GM19468 (cell line): ENCODE results near the gene SH3BP4.
"Not testable (repeated sequence)": the region's sequence is repeated elsewhere in the genome, so short reads cannot be mapped to it uniquely, and the experiment has no call there.

Experiments
- ATAC-seq: cut with Tn5 transposase; IDR thresholded peaks from one replicate; pipeline ENCODE4 v1.9.1; 2021; ENCODE audit warnings: mild to moderate bottlenecking, moderate library complexity, moderate number of reproducible peaks; ENCODE audit not compliant: unreplicated experiment; ENCODE audit errors: extremely low read depth

SH3BP4 gene

DNA sequence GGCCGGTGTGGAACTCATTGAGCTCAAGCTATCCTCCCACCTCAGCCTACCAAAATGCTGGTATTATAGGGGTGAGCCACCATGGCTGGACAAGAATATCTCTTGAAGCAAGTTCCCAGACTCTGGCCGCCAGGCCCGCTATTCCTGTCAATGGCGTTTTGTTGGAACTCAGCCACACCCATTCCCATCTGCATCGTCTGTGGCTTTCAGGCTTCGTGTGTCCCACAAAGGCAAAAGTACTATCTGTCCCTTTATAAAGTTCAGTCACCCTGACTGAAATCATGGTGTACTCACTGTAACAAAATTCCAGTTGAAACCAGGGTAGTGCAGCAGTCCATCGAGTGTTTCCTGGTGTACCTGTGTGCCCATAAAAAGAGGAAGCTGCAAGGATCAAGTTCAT lies 96.7 kb downstream of the SH3BP4 start:
- no peak for ATAC-seq

DNA sequence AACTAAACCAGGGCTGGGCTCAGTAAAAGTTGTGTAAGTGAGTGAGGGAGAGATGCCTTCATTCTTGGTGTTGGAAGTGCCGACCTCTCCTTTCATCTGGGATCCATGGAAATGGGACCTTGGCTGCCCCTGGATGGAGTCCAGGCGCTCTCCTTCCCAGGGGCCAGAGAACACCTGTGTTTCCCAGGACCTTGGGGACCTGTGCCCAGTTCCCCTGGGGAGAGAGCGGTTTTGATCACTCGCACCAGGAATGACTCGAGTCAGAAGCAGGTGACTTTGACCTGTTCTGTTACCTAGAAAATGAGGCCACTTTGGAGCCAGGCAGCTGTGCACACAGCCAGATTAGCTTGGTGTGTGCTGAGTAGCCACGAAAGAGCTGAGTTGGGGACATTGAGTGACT lies 97.3 kb downstream of the SH3BP4 start:
- ATAC-seq: no peak

DNA sequence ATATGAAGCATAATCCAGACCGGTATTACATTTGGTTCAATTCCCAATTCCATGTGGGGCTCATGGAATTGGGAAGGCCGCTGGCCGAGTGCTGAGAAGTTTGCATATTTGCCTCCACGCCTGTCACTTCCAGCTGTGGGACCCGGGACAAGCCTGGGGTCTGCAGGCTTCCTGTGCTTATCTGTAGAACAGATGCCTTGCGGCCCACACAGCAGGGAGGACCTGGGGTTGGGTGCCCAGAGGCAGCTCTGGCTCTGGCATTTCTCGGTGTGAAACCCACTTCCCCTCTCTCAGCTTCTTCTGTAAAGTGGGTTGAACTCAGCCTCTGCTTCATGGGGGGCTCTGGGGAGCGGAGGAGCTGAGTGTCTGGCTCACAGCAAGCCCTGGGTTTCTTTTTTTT lies 97.9 kb downstream of the SH3BP4 start:
- no peak for ATAC-seq

DNA sequence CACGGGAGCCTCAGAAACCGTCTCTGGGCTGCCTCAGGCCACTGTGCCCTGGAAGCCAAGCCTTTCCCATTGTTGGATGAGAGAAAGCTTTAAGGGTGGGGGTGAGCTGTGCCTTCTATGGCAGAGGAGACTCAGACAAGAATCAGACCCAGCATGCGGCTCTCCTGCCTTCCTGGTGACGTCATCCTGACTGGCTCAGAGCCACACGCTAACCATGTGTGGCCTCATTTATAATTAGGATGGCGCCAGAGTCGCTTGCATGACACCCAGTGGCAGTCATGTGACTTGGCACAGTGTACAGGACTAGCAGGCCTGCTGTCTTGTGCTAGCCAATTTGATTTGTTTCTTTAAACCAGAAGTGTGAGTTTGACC lies 99.1 kb downstream of the SH3BP4 start:
- ATAC-seq: no peak

DNA sequence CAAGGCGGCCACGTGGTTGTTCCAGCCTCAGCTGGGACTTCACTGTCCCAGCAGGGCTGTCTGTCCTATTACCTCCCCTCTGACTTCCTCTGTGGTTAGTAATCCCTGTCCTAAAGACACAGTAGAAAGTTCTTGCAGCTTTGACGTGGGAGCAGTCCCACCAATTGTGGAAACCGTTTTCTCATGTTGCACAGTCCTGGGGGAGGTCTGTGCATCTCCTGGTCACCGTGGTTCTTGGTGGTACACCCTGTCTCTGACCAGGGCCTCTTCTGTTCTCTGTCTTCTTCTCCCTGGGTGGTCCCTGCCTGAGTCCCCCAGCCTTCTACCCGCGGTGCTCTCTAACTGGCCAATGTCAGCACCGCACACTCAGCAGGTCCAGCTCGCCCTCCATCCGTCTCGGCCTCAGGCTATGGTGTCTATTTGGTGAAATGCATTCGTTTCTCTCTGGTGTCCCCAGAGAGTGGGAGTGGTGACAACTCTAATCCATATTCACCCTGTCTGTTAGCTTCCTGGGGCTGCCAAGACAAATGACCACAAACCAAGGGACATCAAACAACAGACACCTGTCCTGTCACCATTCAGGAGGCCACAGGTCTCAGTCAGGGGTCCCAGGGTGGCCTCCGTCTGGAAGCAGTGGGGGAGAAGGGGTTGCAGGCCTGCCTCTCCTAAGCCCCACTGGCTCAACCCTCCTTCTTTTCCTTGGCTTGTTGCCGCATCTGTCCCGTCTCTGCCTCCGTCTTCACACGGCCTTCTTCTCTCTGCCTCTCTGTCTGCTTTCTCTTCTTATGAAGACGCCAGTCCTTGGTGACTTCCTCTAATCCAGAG lies 99.8 kb downstream of the SH3BP4 start:
- no peak for ATAC-seq

DNA sequence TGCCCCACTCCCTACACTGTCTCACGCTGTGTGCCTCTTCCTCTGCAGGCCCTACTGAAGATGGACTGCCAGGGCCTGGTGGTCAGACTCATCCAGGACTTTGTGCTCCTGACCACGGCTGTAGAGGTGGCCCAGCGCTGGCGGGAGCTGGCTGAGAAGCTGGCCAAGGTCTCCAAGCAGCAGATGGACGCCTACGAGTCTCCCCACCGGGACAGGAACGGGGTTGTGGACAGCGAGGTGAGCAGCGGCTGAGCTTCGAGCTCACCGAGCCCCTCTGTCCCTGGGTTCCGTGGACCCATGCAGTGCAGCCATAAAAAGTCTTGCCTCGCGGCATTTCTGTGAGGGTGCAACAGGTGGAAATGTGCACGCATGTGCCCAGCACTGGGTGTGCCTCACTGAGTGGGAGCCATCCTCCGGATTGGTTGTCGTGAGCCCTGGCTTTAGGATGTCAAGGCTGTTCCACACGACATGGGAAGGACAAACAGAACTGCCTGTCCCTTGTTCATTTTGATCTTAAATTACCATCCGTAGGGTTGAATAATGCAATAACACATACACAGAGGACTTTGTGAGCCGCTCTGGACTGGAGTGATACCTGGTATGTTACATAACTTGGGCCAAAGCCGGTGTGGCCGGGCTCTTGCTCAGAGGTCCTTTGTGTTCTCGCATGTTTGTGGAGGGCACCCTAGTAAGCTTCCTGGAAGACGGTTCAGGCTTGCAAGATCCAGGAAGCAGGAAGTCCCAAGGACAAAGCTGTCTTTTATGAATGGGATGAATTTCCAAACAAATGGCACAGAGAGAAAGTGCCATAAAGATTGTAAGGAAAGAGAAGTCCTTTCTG lies 100.9 kb downstream of the SH3BP4 start:
- ATAC-seq: no peak

DNA sequence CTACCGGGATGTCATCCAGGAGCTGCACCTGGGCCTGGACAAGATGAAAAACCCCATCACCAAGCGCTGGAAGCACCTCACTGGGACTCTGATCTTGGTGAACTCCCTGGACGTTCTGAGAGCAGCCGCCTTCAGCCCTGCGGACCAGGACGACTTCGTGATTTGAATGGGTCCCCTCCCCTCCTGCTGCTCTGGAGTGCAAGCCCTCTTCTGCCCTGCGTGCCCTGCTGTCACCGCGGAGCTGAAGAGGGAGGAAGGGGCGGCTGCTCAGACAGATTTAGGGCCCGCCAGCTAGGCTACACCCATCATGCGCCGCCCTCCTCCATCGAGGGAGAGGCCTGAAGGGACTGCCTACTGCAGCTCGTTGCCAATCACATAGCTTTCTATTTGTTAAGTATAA lies 101.8 kb downstream of the SH3BP4 start:
- no peak for ATAC-seq

DNA sequence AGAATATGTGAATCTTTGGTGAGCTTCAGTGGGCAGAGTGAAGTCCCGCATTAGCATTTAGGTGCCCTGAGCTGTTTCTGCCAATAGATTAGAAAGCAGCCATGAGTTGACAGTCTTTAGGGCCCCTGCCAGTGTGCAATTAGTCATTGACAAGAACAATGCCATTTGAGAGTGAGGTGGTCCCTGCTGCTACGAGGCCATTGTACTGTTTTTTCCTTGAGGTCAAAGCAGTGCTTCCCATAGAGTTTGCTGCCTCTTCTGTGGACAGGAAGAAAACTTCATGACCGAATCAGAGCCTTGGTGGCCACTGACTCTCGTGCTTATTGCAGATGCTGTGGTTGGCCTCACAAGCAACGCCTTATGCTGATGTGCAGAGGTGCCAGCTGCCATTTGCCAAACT lies 102.7 kb downstream of the SH3BP4 start:
- no peak for ATAC-seq

DNA sequence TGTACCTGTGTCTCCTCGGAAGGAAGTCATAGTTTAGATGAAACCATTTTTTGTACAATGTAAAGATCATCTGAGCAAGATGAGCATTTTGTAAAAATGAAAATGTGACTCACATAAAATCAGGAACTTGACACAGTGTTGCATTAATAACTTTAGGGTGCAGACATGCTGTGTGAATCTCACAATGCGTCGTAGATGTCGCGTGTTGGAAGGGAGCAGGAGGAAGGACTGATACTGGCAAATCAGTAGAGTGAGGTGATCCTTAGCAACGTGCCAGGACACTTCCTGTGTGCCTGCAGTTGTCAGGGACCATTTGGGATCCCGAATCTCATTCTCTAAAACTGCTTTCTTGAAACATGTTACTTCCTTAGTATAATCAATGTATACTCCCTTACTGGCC lies 103.1 kb downstream of the SH3BP4 start:
- no peak for ATAC-seq

DNA sequence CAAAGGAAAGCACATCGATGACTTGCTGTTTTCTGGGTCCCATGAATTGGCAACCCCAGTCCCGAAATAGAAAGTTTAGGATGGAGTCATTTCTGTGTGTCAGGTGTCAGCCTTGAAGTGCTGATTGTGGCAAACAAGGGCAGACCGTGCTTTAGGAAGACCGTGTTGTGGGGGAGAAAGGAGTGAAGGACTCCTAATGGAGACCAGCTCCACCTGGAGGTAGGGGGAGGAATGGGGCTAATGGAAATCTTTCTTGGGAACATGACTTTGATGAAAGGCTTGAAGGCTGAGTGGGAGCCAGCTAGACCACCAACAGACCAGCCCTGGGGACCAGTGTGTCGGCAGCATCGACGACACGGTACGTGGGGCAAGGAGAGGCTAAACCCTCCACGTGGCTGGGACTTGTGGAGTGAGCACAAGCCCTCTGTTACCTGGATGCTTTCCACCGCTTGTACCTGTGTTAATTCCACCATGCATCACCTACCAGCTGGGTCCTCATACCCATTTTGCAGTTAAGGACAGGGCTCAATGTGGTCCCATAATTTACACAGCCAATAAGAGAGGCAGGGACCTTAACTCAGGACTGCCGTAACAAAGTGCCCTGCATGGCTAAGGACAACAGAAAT lies 104.2 kb downstream of the SH3BP4 start:
- ATAC-seq: no peak

DNA sequence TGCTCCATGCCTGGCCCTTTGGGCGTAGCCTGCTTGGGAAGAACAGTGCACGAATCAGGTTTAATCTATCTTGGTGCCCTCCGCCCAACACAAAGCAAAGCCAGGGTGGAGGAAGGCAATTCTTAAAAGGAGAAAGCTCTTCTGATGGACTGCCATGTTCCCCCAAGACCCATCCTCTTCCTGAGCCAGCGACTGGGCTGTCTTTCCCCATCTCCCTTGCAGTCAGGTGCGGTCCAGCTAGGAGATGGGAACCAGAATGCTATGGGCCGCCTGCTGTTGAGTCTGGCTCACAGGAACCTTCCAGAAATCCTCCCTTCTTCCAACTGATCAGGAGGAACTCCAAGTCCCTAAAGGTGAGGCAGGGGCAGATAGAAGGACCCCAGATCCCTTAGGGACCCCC lies 105.0 kb downstream of the SH3BP4 start:
- no peak for ATAC-seq

DNA sequence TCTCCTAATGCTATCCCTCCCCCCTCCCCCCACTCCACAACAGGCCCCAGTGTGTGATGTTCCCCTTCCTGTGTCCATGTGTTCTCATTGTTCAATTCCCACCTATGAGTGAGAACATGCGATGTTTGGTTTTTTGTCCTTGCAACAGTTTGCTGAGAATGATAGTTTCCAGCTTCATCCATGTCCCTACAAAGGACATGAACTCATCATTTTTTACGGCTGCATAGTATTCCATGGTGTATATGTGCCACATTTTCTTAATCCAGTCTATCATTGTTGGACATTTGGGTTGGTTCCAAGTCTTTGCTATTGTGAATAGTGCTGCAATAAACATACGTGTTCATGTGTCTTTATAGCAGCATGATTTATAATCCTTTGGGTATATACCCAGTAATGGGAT lies 105.8 kb downstream of the SH3BP4 start:
- ATAC-seq: not testable (repeated sequence)

DNA sequence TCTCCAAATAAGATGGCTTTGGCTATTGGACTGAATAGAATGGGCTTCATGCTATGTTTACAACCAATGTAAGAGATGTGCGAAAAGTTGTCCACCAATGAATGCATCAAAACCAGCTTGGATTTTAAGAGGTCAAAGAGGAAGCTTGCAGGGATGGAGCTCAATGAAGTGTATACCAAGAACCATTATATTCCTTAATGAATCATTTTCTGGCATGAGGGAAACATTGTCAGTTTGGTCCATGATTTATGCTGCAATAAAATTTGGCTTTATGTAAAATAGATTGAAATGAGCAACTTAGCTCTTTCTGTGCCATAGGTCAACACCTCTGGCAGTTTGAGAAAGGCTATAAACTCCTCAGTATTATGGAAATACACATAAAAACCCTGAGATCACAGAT lies 107.3 kb downstream of the SH3BP4 start:
- ATAC-seq: no peak

DNA sequence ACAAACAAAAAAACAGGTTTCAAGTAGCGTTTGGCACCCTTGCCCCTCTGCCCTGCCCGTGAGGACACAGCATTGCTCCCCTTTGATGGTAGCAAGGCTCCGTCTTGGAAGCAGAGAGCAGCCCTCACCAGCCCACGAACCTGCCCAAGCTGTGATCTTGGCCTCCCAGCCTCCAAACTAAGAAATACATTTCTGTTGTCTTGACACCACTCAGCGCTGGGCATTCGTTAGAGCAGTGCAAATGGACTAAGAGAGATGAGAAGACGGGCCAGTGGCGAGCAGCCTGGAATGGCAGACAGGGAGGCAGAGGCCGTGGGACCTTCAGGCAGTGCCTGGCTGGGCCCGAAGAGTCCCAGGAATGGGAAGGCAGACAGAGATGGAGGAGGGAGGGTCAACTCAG lies 109.8 kb downstream of the SH3BP4 start:
- ATAC-seq: no peak

DNA sequence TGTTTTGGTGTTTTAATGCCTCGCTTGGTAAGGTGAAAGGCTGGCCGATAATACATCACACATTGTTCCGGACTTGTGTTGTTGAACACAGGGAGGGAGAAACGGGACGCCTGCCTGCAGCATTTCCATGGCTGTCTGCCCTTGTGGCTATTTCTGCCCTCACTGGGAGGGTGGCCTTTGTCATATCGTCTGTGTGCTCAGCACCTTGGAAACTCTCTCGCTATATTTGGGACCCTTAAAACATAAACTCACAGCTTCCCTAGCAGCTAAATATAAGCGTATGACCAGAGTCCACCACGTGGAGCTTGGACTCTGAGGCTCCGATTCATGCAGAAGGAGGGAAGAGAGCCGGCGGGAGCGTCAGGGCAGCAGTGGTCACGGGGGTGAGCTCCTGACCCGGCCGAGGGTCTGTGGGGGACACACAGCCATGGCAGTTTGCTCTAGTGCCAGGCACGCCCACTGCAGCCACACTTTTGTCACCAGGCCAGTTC lies 111.7 kb downstream of the SH3BP4 start:
- no peak for ATAC-seq

DNA sequence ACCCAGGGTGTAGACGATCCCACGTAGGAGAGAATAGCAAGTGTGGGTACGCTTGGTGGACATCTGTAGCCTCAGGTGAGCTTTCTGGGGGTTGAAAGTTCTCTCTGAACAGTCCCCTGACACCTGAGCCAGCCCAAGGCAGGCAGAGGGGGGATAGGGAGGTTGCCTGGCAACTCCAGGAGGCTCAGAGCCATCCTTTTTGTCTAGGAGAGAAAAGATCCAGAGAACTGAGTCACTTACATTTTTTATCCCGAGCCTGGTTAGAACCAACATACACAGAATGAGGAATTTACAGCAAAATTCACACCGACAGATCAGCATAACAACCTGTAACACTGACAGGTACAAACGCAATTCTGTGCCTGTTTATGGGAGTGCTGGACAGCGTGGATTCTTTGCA lies 113.2 kb downstream of the SH3BP4 start:
- no peak for ATAC-seq

DNA sequence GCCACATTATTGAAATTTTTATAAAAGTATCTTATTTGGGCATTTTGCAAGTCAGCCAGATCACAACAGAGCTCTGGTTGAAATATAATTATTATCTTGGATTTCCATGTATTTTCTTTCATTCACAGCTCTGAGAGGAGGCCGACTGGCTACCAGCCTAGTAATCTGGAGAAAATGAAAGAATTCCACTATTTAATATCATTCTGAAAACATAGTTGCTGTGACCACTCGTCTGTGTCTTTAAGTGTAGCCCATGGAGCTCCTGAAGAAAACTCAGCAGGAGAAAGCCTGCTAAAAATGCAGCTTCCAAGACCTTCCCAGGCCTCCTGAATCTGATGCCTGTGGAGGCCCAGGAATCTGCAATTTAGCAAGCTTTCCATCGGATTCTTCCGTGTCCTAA lies 114.7 kb downstream of the SH3BP4 start:
- ATAC-seq: no peak

DNA sequence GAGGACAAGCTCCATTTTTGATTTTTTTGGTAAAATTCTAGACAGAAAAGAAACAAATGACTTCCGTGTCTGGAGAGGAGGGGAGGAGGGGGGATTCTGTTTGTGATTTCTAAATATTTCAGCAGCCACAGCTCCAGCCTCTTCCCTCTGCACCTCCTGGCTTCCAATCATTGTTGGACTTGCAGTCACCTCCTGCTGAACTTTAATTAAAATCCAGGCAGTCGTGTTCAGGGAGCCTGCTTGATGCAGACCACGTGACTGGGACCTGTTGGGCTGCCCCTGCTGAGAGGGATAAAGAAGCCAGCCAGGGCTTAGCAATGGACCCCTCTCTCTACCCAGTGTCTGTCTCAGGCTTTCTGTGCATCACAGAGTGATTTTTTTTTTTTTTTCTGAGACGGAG lies 115.1 kb downstream of the SH3BP4 start:
- no peak for ATAC-seq

DNA sequence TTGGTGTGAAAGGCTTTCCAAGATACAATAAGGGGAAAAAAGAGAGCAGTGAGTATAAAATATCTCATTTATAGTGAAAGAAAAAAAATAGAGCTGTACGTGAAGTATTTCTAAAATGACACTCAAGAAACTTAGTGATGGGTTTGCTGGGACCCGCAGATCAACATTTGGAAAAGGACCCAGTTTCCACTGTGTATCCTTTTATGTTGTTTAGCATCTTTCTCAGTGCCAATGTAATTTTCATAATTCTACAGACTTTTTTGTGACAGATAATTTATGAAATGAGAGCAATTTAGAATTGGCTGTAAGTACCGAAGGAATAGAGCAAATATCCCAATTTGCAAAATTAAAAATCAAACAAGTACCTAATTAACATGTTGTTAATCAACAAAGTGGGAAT lies 116.9 kb downstream of the SH3BP4 start:
- ATAC-seq: no peak

DNA sequence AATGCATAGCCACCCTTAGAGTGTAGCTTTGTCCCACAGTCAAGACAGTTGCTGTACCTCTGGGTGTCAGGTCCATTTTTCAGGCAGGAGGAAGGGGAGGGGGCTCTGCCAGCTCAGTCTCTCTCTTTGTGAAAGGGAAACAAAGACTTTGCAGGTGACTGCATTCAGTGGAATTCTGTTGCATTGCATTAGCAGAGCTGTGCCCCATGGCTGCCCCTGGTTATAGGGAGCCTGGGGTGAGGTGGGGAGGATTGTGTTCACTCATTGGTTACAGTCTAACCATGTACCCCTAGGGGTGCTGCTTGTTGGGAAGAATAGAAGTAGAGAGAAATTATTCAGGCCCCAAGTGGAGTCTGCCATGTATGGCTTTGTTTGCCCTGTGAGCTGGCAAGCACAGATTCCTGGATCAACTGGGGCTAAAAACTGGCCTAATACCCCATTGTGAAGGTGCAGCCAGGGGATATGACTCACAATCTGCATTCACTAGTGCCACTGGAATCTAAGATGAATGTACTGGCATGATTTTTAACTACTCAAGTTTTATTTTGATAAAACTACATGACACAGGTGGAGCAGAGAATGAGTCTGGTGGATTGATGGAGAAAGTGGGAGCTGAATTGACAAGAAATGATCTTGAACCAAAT lies 118.4 kb downstream of the SH3BP4 start:
- no peak for ATAC-seq
